BE2C (cell line): ENCODE results near the gene PPP2R1A. TPM values are rescaled to one million over a fixed set of nuclear protein-coding genes. Genes with fewer than 3 reads are reported as not detected.

ENCODE experiments used
- DNase-seq: peaks from one replicate; pipeline ENCODE4 v3.0.0-alpha.2; 2020
- H3K27me3 ChIP-seq: fragments of 250-450 bp; sonication (Bioruptor Pico); 2 replicates; pipeline ENCODE4 v1.5.1; 2020; ENCODE audit warnings: mild to moderate bottlenecking
- H3K36me3 ChIP-seq: fragments of 250-450 bp; sonication (Bioruptor Pico); 2 replicates; pipeline ENCODE4 v1.5.1; 2020; ENCODE audit warnings: mild to moderate bottlenecking
- H3K4me1 ChIP-seq: fragments of 250-450 bp; sonication (Bioruptor Pico); 2 replicates; pipeline ENCODE4 v1.5.1; 2020
- H3K4me3 ChIP-seq: 2 replicates; pipeline ENCODE4 v1.5.1; 2011; ENCODE audit warnings: low read depth, low read length
- H3K9me3 ChIP-seq: fragments of 250-450 bp; sonication (Bioruptor Pico); 2 replicates; pipeline ENCODE4 v1.5.1; 2020
- polyA plus RNA-seq: library from polyadenylated mRNA; unstranded; fragments of >200 nt; gene quantifications from one replicate; pipeline ENCODE4 v1.2.1, GENCODE V29; 2012; ENCODE audit warnings: low read depth, missing spikeins; ENCODE audit not compliant: insufficient read length, insufficient read depth
- TF ChIP-seq, protein P1 (sequence below): IDR thresholded peaks from 2 replicates; pipeline ENCODE4 v1.5.1; 2012; ENCODE audit warnings: mild to moderate bottlenecking, low read depth, low read length

PPP2R1A gene
- 714 TPM for polyA plus RNA-seq

DNA sequence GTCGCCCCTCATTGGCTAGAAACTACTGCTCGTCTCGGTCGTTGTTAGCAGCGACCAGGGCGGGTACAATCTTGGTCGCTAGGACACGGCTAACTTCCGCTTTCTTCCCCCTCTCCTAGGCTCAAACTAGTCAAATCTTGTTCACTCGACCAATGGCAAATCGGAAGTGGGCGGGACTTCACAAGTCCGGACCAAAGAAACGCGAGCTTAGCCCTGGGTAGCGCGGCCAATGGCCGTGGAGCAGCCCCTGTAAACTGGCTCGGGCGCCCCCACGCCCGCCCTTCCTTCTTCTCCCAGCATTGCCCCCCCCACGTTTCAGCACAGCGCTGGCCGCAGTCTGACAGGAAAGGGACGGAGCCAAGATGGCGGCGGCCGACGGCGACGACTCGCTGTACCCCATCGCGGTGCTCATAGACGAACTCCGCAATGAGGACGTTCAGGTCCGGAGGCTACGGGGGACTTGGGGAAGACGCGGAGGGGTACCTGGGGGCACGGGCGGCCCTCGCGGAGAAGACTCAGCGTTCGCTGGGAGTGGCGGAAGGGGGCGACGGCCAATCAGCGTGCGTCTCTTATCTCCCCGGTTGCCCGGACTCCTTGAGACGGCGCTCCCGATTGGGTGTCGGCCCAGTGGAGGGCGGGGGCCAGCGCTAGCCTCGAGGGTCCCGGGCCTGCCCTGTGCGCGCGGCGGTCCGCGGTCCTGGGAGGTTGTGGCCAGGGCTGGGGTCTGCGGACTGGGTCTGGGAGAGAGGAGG lies at the start of gene PPP2R1A:
Gene PPP2R1A, plus strand, starts transcription at position 318 of the 752 bp plus-strand sequence. Its CDS starts 45 bp downstream, at position 363.
- H3K4me1 ChIP-seq: peaks cover 3% of the 10 kb centered on the region

DNA sequence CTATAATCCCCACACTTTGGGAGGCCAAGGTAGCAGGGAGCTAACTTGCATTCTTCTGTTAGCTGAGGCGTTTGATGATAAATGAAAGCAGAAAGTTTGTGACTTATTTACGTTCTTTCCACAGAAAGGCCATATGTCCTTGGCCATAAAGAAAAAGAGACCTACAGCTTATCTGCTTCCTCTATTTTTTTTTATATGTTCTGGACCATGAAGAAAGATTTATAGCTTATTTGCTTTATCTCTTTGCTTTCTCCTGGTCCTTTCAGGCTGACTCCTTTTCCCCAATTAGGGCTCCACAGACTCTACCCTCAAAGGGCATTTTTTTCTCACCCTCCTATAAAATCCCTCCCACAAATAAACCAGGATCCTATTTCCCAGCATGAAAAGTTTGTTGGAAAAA lies 48.6 kb upstream of the PPP2R1A start:
- Histone ChIP-seq H3K4me1 (no peaks in the 10 kb centered on the region), H3K4me3 (no peak overlapping the region), H3K9me3 (no peaks in the 10 kb centered on the region), H3K36me3 (no peaks in the 10 kb centered on the region), H3K27me3 (no peaks in the 10 kb centered on the region)
- no peak for DNase-seq
- TF ChIP-seq, protein P1, sequence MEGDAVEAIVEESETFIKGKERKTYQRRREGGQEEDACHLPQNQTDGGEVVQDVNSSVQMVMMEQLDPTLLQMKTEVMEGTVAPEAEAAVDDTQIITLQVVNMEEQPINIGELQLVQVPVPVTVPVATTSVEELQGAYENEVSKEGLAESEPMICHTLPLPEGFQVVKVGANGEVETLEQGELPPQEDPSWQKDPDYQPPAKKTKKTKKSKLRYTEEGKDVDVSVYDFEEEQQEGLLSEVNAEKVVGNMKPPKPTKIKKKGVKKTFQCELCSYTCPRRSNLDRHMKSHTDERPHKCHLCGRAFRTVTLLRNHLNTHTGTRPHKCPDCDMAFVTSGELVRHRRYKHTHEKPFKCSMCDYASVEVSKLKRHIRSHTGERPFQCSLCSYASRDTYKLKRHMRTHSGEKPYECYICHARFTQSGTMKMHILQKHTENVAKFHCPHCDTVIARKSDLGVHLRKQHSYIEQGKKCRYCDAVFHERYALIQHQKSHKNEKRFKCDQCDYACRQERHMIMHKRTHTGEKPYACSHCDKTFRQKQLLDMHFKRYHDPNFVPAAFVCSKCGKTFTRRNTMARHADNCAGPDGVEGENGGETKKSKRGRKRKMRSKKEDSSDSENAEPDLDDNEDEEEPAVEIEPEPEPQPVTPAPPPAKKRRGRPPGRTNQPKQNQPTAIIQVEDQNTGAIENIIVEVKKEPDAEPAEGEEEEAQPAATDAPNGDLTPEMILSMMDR: no peak

More for the DNA sequence above, at the start of gene PPP2R1A:
- H3K4me3 ChIP-seq: peak within 1 kb of the TSS; percentile 97
- no peaks in the 10 kb centered on the region for H3K27me3 ChIP-seq
- DNase-seq: peak; percentile 98
- H3K9me3 ChIP-seq: no peaks in the 10 kb centered on the region; the same call in 1 of the 2 replicates
- peaks cover 37% of the 10 kb centered on the region for H3K36me3 ChIP-seq
- TF ChIP-seq, protein P1: no peak

DNA sequence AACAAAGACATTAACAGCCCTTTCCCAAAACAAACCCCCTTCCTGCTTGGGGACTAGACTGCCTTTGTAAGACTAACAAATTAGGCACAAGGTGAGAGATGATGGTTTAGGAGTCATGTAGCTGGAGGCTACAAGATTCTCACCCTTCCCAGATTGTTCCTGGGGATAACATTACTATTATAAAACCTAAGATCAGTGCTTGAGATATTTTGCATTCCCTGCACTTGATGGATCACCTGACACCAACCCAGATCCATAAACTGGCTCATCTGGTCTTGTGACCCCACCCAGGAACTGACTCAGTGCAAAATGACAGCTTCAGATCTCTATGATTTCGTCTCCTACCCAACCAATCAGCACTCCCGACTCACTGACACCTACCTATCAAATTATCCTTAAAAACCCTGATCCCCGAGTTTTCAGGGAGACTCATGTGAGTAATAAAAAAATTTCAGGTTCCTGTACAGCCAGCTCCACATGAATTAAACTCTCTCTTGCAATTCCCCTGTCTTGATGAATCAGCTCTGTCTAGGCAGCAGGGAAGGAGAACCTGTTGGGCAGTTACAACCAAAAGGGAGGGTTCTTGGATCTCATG lies 47.8 kb upstream of the PPP2R1A start:
- DNase-seq: no peak
- Histone ChIP-seq H3K9me3 (no peaks in the 10 kb centered on the region), H3K4me1 (no peaks in the 10 kb centered on the region), H3K27me3 (no peaks in the 10 kb centered on the region), H3K4me3 (no peak overlapping the region), H3K36me3 (no peaks in the 10 kb centered on the region)
- TF ChIP-seq, protein P1: no peak

DNA sequence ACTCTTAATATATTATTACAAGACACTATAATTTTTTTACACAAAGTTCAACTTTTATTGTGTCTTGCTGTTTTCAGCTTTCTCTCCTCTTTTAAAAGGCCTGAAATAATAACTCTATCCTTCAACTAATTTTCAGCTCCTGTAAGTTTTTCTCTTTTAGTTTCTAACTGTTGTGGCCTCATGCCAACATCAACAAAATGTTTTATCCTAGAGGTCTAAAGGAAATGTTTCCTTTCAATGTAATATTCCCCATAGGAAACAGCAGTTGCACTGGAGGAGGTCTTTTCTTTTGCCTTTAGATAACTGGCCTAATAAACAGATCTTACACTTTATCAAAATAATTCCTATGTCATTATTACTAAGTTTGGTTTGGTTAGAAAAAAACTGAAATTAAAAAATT lies 41.6 kb upstream of the PPP2R1A start:
- no peaks in the 10 kb centered on the region for H3K9me3 ChIP-seq
- DNase-seq: no peak
- H3K4me3 ChIP-seq: no peak overlapping the region
- no peaks in the 10 kb centered on the region for H3K27me3 ChIP-seq
- H3K36me3 ChIP-seq: no peaks in the 10 kb centered on the region
- H3K4me1 ChIP-seq: no peaks in the 10 kb centered on the region
- TF ChIP-seq, protein P1: no peak

DNA sequence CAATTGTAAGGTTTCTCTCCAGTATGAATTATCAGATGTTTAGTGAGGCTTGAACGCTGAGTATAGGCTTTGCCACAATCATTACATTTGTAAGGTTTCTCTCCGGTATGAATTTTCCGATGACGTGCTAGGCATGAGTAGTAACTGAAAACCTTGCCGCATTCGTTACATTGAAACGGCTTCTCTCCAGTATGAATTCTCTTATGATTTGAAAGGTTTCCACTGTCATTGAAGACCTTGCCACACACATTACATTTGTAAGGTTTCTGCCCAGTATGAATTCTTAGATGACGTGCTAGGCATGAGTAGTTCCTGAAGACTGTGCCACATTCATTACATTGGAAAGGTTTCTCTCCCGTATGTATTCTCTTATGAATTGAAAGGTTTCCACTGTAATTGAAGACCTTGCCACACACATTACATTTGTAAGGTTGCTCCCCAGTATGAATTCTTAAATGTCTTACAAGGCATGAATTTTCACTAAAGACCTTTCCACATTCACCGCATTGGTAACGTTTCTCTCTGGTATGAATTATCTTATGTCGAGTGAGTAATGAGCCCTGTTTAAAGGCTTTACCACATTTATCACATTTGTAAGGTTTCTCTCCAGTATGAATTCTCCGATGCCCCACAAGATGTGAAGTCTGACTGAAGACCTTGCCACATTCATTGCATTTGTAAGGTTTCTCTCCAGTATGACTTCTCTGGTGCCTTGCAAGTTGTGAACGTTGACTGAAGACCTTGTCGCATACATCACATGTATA lies 34.1 kb upstream of the PPP2R1A start:
- DNase-seq: no peak
- Histone ChIP-seq H3K36me3 (no peaks in the 10 kb centered on the region), H3K27me3 (no peaks in the 10 kb centered on the region), H3K9me3 (peaks cover 3% of the 10 kb centered on the region), H3K4me1 (no peaks in the 10 kb centered on the region), H3K4me3 (no peak overlapping the region)
- TF ChIP-seq, protein P1: no peak

DNA sequence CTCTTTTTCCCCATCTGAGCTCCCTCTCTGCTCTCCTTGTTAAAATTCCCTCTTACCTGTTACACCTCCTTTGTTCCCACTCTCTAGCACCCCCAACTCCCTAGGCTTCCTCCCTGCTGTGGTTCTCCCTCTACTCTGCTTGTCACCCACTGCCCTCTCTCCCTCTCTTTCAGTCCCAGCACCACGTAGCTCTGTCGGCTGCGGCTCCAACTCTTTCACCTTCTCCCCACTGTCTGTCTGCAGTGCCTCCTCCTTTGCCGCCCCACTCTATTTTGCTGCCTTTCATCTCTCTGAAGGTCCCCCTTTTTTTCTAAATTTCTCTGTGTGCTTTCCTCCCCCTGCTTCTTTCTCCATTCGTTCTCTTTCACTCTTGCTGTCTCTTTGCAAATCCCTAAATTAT lies 19.5 kb upstream of the PPP2R1A start:
- no peaks in the 10 kb centered on the region for H3K27me3 ChIP-seq
- H3K4me1 ChIP-seq: no peaks in the 10 kb centered on the region
- TF ChIP-seq, protein P1: no peak
- no peak for DNase-seq
- H3K36me3 ChIP-seq: no peaks in the 10 kb centered on the region
- no peaks in the 10 kb centered on the region for H3K9me3 ChIP-seq
- peak overlapping the region; percentile 91 for H3K4me3 ChIP-seq
